RKO (cell line): ENCODE data around the gene JPH3.

Experiments
- DNase-seq: peaks from one replicate; pipeline ENCODE4 v3.0.0-alpha.2; 2016; ENCODE audit warnings: low spot score

The JPH3 gene

DNA sequence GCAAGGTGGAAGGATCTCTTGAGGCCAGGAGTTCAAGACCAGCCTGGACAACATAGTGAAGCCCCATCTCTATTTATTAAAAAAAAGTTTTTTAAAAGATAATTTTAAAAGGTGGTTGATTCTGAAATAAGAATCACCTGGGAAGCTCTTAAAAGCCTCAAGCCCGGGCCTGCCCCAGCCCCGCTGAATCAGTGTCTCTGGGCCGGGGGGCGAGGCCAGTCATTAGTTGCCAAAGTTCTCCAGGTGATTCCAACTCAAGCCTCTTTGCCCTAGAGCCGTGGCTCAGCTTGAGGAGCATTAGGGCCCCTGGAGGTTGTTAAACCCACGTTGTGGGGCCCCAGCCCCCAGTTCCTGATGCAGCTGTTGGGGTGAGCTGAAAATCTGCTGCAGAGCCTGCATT lies 24.6 kb downstream of the JPH3 start:
- no peak for DNase-seq

DNA sequence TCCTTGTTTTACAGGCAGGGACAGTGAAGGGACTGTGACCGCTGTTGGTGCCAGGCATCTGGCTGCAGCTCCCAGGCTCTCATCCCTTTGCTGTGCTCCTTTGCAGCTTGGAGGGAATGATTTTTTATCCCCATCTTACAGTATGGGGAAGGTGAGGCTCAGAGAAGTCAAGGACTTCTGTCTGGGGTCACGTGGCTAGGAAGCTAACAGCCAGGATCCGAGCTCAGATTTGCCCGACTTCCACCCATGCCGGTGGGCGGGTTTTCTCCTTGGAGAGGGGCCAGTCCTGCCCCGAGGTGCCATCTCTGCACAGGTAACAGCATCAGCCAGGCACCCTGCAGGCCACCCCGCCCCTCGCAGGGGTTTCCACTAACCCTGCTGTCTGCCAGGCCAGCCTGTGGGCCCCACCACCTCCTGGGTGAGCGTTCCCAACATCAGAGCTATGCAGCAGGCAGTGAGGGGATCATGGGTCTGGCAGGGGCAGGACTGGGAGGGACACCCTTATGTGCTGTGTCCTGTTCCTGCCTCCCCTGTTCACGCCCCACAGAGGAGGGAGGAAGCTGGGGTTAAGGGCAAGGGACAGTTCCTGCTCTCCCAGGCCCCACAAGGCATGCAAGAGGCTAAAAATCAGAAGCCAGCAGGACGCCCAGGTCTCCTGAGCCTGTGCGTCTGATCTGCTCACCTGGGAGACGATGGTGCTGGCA lies 25.4 kb downstream of the JPH3 start:
- no peak for DNase-seq

DNA sequence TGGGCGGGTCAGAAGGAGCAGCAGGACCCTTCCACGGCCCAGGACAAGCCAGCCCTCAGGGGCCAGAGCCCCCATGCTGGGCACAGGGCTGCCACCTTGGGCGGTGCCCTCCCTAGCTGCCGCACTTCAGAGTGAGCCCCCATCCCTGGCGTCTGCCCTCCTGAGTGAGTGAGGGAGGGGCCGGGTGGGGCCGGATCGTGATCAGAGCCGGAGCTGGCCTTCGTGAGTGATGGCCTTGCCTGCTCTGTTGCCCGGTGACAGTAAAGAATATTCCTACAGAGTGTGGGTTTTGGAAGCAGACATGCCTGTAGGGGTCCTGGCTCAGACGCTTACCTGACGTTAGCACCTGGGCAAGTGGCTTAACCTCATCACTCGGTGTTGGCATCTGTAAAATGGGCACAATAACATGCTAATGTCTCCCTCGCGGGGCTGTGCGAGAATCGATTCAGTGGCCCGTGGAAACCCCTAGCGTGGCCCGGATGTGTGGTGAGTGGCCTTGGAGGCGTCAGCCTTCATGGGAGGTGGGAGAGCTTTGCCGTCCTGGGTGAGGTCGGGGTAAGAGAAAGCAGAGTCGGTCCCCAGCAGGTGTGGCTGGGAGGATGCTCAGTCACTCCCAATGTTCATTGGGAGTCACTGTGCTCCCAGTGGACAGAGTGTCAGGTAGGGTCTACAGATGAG lies 26.1 kb downstream of the JPH3 start:
- DNase-seq: no peak

DNA sequence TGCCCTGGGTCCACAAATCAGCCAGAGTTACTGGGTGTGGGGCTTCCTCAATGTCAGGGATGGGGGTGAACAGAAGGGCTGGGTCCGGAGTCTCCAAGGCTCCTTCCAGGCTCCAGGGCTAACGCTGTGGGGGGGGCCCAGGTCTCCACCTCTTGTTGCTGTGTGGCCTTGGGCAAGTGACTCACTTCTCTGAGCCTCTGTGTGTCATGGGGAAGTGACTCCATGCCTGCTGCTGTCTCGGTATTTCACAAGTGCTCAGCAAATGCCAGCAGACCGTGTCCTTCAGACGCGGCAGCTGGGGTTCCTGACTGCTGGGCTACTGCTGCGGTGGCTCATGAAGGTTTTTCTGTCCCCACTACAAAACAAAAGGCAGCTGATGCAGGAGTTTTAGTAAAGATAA lies 26.6 kb downstream of the JPH3 start:
- DNase-seq: peak; percentile 50

DNA sequence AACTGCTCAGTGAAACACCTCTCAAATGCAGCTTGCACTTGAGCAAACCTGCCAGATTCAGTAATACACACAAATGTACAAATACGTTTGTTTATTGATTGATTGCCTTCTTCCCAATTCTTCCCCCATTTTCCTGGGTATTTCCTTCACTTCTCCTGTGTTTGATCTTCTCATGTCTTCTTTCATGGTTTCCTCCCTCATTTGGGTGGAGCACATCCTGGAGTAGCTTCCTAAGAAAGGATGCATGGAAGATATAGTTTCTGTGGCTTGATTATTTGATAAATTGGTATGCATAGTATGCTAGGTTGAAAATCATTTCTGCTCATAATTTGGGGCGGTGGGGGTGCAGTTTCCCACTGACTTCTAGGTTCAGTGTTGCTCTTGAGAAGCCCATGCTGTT lies 28.8 kb downstream of the JPH3 start:
- DNase-seq: no peak

DNA sequence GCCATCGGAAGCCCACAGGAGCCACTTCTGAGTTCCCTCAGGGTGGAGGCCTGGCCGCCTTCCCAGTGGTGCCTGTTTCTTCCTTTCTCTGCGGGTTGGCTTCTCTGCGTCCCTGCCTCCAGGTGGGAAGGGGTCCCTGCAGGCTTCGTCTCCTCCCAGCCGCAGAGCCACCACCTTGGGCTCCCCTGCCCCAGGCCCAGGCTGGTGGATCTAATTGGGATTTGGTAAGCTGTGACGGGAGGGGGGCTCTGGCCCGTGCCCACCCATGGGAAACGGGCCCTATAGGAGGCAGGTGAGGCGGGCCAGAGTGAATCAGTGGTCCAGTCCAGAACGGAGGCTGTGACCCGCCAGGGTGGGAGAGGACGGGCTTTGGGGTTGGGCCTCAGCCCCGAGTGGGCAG lies 32.1 kb downstream of the JPH3 start:
- no peak for DNase-seq

DNA sequence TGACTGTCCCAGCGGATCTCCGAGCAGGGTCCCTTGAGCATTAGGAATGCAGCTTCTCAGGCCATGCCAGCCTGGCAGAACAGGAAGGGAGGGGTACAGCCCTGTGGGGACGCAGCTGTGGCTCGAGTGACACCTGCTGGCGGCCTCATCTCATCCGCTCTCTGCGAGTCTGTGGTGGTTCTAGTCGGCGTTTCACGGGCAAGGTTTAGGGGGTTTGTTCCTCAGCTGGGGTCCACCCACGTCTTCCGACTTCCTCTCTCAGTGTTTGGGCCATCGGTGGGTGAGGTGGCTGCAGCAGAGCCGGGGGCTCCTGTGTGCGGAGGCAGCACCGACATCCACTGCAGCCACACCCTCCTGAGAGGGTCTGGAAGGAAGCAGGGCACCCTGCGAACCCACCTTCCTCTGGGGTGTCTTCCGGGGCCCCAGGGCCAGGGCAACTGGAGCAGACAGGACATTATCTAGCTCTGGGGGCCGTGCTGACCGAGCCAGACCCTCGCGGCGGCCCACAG lies 33.3 kb downstream of the JPH3 start:
- DNase-seq: peak; percentile 68

DNA sequence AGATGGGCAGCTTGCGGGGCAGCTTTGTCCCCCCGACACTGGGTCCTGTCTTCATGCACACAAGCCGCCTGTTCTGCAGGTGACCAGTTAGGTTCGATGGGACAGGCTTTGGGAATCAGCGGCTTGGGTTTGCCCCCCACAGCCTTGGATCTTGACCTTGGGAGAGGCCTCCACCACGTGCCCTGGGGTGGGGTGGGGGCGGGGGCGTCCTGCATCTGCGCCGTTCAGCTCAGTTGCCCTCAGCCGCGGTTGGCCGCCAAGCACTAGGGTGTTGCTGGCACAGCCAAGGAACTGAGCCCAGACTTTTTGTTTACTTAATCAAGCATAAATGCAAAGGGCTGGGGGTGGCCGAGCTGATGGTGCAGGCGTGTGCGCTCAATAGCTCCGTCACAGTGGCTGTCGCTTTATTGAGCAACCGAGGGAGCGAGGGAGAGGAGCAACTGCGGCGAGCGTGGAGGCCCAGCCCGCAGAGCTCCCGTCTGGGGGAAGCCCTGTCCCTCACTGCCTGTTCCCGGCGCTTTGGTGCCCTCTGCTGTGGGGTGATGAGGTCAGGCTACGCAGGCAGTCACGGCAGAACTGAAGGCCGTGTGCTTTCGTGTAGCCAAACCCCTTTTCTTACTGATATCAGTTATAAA lies 33.9 kb downstream of the JPH3 start:
- peak; percentile 87 for DNase-seq

DNA sequence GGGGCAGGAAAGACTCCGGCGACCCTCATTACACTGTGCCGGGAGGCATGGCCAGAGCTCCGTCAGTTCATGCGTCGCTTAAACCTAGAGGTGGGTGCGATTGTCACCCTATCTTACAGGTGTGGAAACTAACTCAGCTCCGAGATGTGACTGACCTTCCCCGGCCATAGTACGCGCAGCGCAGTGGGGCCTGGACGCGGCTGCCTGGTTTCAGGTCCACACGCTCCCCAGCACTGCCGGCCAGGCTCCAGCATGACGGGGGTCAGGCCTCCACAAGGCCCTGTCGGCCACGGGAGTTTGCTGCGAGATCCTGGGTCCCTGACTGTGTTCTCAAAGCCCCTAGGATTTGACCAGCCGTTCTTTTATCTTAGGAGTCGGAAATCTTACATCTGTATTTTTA lies 34.4 kb downstream of the JPH3 start:
- DNase-seq: no peak

DNA sequence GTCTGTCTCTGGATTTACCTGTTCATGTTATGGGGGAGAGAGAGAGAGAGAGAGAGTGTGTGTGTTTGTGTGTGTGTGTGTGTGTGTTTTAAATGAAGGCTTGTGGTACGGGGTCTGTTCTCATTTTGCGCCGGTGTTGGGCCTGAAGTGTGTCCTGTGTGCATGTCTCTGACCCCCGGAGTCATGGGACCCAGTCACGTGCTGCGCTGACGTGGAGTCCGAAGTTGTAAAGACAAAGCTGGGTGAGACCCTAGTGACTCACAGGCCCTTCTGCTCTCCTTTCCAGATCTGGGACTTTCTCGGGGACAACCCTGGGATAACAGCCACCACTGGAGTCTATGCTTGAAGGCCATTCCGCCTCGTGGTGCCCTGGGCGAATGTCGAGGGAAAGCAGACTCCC lies 35.0 kb downstream of the JPH3 start:
- no peak for DNase-seq

DNA sequence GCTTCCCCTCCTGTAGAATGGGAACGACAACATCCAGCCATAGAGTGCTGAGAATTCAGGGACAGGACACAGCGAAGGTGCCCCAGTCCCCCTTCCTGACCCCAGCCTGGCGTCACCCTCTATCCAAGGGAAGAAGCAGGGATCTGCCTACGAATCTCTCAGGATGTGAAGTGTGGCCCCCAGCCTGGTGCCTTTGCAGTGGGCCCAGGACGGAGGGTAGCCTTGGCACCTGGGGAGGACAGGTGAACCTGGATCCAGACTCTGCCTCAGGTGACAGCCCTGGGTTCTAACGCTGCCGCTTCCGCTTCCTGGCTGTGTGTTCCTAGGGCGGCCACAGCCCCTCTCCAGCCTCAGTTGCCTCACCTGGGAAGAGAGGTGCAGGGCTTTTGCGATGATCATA lies 36.4 kb downstream of the JPH3 start:
- no peak for DNase-seq

DNA sequence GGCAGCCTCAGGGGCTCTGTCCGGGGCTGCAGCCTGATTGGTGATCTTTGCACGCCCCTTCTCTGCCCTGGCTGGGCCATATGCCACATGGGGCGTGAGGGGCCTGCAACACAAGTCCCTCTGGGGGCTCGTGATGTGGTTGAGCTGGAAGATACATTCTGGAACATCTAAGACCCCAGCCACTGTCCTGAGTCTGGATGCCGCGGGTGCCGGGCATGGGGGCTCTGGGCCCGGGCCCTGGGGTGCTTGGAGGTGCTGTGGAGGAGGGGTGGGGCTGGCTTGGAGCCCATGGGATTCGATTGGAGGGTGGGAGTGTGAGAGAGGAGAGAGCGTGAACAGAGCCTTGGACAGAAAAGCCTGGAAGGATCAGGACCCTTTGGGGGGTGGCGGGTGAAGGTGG lies 39.4 kb downstream of the JPH3 start:
- no peak for DNase-seq

DNA sequence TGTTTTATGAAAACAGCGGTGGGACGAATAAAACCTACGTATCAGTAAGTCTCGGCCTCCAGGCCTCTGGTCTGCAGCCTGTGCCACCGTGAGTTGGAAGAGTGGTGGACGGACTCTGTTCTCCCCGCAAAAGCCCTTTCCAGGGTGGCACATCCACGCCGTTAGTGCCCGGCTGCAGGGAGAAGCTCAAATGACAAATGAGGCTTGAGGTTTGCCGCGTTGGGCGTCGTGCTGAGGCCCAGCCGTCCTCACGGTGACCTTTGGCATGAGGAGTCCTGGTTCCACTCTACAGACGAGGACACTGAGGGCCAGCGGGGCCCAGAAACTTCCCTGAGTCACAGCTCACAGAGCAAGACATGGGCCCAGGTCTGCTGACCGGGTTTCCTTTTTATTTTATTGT lies 40.2 kb downstream of the JPH3 start:
- no peak for DNase-seq

DNA sequence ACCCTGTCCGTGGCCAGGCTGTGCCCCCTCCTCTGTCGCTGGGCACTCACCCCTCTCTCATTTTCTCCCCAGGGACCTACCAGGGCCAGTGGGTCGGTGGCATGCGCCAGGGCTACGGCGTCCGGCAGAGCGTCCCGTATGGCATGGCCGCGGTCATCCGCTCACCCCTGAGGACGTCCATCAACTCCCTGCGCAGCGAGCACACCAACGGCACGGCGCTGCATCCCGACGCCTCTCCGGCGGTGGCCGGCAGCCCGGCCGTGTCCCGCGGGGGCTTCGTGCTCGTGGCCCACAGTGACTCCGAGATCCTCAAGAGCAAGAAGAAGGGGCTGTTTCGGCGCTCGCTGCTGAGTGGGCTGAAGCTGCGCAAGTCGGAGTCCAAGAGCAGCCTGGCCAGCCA lies 41.9 kb downstream of the JPH3 start:
- no peak for DNase-seq

DNA sequence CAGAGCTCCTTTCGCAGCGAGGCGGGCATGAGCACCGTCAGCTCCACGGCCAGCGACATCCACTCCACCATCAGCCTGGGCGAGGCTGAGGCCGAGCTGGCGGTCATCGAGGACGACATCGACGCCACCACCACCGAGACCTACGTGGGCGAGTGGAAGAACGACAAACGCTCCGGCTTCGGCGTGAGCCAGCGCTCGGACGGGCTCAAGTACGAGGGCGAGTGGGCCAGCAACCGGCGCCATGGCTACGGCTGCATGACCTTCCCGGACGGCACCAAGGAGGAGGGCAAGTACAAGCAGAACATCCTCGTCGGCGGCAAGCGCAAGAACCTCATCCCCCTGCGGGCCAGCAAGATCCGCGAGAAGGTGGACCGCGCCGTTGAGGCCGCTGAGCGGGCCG lies 42.3 kb downstream of the JPH3 start:
- DNase-seq: no peak

DNA sequence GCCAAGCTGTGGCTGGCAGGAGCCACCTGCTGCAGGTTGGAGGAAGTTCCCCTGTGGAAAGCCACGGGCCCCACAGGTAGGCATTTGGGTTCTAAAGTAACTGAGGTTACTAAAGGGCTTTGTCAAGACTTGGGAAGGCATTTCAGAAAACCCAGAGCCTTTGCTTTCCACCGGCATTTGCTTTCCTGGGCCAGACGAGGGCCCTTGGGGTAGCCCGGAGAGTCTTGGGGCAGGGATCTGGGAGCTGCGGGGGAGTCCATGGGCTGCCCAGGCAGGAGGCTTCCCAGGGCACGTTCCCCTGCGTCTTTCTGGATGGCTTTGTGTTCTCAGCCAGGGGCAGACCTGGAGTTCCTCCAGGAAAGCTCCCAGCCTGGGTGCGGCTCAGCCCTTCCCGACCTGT lies 43.5 kb downstream of the JPH3 start:
- no peak for DNase-seq

DNA sequence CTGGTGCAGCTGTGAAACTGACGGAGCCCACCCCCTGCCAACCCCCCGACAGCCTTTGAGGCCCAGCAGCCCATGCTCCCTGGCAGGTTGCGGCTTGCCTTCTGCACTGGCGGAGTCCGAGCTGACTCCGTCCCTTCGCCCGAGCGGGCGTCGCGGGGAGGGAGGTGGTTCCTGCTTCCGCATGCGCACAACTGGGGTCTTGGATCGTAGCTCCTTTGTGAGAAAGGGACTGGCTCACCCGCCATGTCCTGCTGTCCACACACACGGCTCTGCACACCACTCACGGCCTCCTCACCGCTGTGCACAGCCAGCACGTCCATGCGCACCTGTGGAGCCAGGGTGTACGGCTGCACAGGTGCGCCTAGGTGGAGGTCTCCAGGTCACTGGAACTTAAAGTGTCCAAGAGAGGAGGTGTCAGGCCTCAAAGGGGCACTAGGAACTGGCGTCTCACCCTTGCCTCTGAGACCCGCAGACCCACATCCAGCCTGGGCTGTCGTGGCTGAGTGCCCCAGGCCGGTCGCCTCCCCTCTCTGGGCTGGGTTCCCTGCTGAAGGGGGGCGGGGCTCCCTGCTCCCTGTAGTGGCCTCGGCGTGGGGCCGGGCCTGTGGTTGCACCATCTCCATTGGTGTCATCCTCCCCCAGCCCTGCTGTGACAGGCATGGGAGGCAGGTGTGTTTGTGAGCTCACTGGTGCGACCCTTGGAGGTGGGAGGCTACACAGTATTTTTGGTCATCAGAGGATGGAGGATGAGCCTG lies 45.3 kb downstream of the JPH3 start:
- DNase-seq: no peak

DNA sequence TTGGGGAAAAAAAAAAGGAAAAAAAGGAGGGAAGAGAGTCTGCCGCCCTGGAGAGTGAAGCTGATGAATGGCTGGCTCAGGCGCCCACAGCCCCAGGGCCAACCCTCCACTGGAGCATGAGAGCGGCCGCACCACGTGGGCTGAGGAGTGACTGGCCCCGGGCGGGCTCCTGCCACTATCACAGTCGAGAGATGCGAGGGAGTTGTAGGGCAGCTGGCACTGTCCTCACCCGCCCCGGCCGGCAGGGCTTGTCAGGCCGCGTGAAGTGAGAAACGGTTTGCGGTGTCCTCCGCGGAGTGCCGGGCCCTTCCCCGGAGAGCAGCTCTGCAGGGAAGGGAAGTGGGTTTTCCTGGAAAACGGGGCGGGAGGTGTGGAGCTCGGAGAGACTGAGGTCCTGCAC lies 45.9 kb downstream of the JPH3 start:
- DNase-seq: no peak

DNA sequence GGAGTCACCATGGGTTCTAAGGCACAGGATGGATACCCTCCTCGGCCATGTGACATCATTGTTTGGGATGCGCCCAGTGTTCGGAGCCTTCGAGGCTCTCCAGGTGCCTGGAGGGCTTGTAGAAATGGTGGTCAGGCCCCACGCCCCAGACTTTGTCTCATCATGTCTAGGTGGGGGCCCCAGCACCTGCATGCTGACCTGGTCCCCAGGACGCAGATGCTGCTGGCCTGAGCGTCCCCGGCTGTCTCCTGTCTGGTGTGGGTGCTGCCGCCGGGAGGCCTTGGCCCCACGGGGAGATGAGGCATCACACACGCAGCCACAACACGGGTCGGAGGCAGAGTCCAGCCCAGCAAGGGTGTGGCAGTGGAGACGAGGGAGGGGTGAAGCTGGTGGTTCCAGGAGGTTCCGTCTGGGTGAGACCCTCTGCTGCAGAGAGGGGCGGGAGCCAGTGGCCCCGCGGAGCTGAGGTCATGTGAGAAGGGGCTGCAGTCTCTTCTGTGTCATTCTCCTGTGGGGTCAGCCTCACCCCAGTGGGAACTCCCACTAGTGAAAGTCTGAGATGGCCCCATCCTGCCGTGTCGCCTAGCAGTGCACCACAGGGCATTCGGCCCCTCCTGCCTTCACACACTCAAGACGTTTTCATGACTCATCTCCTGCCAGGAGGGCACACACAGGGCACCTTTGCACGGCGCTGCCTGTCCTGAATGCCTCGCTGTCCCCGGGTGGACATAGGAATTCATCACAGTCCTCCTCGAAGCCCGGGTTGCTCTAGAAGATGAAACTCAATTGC lies 46.6 kb downstream of the JPH3 start:
- no peak for DNase-seq

DNA sequence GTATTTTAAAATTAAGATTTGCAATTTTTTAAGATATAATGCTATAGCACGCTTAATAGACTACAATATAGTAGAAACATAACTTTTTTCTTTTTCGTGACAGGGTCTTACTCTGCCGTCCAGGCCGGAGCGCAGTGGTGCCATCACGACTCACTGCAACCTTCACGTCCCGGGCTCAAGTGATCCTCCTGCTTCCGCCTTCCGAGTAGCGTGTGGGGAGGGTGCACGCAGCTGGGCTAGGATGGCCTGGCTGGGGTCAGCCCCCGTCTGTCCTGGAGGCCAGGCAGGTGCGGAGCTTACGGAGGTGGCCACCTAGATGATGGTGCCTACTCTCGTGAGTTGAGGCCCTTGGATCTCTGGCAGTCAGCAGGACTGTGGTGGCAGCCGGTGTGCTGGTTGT lies 50.1 kb downstream of the JPH3 start:
- no peak for DNase-seq

DNA sequence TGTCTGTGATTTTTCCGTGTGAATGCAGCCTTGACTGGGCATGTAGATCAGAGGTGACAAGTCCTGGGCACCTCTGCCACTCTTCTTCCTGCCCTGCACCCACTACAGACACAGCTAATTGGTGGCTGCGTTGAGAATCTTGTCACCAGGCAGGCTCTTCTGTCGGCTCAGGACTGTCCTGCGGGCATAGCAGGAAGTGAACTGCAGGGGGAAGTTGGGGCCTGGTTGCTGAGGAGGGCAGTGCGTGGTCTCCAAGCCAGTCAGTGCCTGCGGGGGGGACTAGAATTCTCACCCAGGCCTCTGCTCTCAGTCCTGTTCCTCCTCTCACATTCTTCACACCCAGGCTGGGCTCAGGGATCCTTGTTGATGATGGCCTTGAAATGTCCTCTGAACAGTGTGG lies 50.5 kb downstream of the JPH3 start:
- no peak for DNase-seq

DNA sequence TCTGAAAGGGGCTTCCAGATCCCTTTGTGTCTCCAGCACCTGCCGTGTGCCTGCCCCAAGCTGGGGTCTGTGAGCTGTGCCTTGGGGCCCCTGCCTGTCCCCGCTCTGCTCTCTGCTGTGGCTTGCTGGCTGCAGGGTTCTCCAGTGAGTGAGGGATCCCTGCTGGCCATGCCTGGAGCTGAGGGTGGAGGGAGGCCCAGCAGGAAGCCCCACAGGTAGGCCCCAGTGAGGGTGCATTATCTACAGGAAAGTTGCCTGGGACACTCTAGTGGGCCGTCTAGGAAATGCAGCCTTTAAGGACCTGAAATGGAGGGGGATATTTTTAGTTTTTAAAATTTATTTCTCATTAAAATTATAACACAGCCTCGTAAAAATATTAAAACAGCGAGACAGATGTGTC lies 50.9 kb downstream of the JPH3 start:
- DNase-seq: no peak
